SIG-M5 treated with dmso at 0.1 percent for 504 hours (cell line): ENCODE results near the gene POLR1H.
A peak's percentile ranks its signal among the peaks of the same experiment; 100 is the strongest.
"Not testable (repeated sequence)": the region's sequence is repeated elsewhere in the genome, so short reads cannot be mapped to it uniquely, and the experiment has no call there.

ENCODE experiments used
- DNase-seq: peaks from one replicate; lab custom pipeline; 2025; ENCODE audit not compliant: unreplicated experiment; lab: John Stamatoyannopoulos, UW

POLR1H gene

GRCh38 chr6:30061092-30061857, at the start of gene POLR1H:
POLR1H (plus strand) TSS chr6:30061265; CDS start chr6:30061525, 260 bp downstream.
- peak; percentile 92 for DNase-seq

- DNase-seq: no peak
Measured at GRCh38 chr6:30013291-30013922, 47.7 kb upstream of the POLR1H start.

GRCh38 chr6:30019819-30020218, 41.2 kb upstream of the POLR1H start:
- no peak for DNase-seq

GRCh38 chr6:30020626-30021025, 40.4 kb upstream of the POLR1H start:
- peak; percentile 11 for DNase-seq

GRCh38 chr6:30022189-30022588, 38.9 kb upstream of the POLR1H start:
- DNase-seq: no peak

- not testable (repeated sequence) for DNase-seq
Measured at GRCh38 chr6:30022712-30023111, 38.4 kb upstream of the POLR1H start.

GRCh38 chr6:30025186-30025585, 35.9 kb upstream of the POLR1H start:
- DNase-seq: no peak

- no peak for DNase-seq
Measured at GRCh38 chr6:30029588-30029987, 31.5 kb upstream of the POLR1H start.

GRCh38 chr6:30031381-30031780, 29.7 kb upstream of the POLR1H start:
- DNase-seq: no peak

- DNase-seq: peak; percentile 69
Measured at GRCh38 chr6:30033440-30033839, 27.6 kb upstream of the POLR1H start.

- no peak for DNase-seq
Measured at GRCh38 chr6:30035784-30036183, 25.3 kb upstream of the POLR1H start.

- DNase-seq: peak; percentile 44
Measured at GRCh38 chr6:30037182-30037788, 23.8 kb upstream of the POLR1H start.

- no peak for DNase-seq
Measured at GRCh38 chr6:30041221-30041620, 19.8 kb upstream of the POLR1H start.

- no peak for DNase-seq
Measured at GRCh38 chr6:30041821-30042220, 19.2 kb upstream of the POLR1H start.

- no peak for DNase-seq
Measured at GRCh38 chr6:30042476-30042875, 18.6 kb upstream of the POLR1H start.

GRCh38 chr6:30042914-30043313, 18.2 kb upstream of the POLR1H start:
- DNase-seq: no peak

- no peak for DNase-seq
Measured at GRCh38 chr6:30043744-30044143, 17.3 kb upstream of the POLR1H start.

- DNase-seq: no peak
Measured at GRCh38 chr6:30044630-30045029, 16.4 kb upstream of the POLR1H start.

GRCh38 chr6:30047220-30047619, 13.8 kb upstream of the POLR1H start:
- no peak for DNase-seq

GRCh38 chr6:30053682-30054081, 7.4 kb upstream of the POLR1H start:
- DNase-seq: no peak

GRCh38 chr6:30055513-30055912, 5.6 kb upstream of the POLR1H start:
- no peak for DNase-seq

GRCh38 chr6:30060606-30061091, 416 bp upstream of the POLR1H start:
- DNase-seq: no peak
